Uterus (tissue), 4 donors: ENCODE measurements around the gene SCN1B. TPM values are rescaled to one million over a fixed set of nuclear protein-coding genes. Genes with fewer than 3 reads are reported as not detected.

Source experiments
- DNase-seq, 2 donors: peaks; one replicate each; pipeline ENCODE4 v3.0.0-alpha.2; 2019 to 2020
- H3K27ac ChIP-seq, 2 donors: fragments of 200-600 bp; sonication (generic); 1 replicate in 1 of 2; 2 replicates in 1 of 2; pipeline ENCODE4 v1.5.1; 2016 to 2018
- H3K27me3 ChIP-seq, 2 donors: fragments of 200-600 bp; sonication (generic); one replicate each; pipeline ENCODE4 v1.5.1; 2018 to 2019; ENCODE audit warnings: control low read depth in 1 of 2
- H3K36me3 ChIP-seq, 2 donors: fragments of 200-600 bp; sonication (generic); one replicate each; pipeline ENCODE4 v1.5.1; 2019; ENCODE audit warnings: control low read depth in 1 of 2
- H3K4me1 ChIP-seq, 2 donors: fragments of 200-600 bp; sonication (generic); one replicate each; pipeline ENCODE4 v1.5.1; 2018 to 2019; ENCODE audit warnings: control low read depth in 1 of 2
- H3K4me3 ChIP-seq, 2 donors: fragments of 200-600 bp; sonication (generic); 1 replicate in 1 of 2; 2 replicates in 1 of 2; pipeline ENCODE4 v1.5.1; 2018 to 2019; ENCODE audit warnings: mild to moderate bottlenecking in 1 of 2
- H3K9me3 ChIP-seq, 2 donors: fragments of 200-600 bp; sonication (generic); one replicate each; pipeline ENCODE4 v1.5.1; 2019; ENCODE audit warnings: control low read depth in 1 of 2
- CTCF ChIP-seq, 4 experiments: fragments of 200-600 bp in 2 of 4; fragments of 450-650 bp in 2 of 4; sonication (generic) in 2 of 4; IDR thresholded peaks; one replicate each; pipeline ENCODE4 v1.5.1; 2016 to 2019; ENCODE audit warnings: antibody characterized with exemption in 4 of 4, mild to moderate bottlenecking in 2 of 4, moderate library complexity in 1 of 4
- POLR2A ChIP-seq, 2 donors: fragments of 450-650 bp; IDR thresholded peaks; one replicate each; pipeline ENCODE4 v1.6.1; 2016; ENCODE audit warnings: antibody characterized with exemption in 2 of 2, mild to moderate bottlenecking in 1 of 2, moderate library complexity in 1 of 2
- intact Hi-C: fragments of 100-400 bp; cut with DNase I; formaldehyde crosslinking; loops from one replicate; pipeline ENCODE4 v1.15.1; 2023; ENCODE audit warnings: low total_unique reads
- total RNA-seq, 4 donors: library from RNA; depleted of rRNA in 3 of 4; stranded (reverse); fragments of >200 nt in 3 of 4; gene quantifications; one replicate each; pipeline versions ENCODE4 v1.1.0 to v1.2.4, GENCODE V29; 2014 to 2023
- donor health status: DM: yes; HTN: yes; CAD: no.

SCN1B gene
- total RNA-seq, 4 donors from 2014 or later: 0.26 to 15.2 (median 0.78) TPM

GRCh38 chr19:35059006-35059798 is 28.9 kb downstream of the SCN1B start:
- H3K4me3 ChIP-seq: no peak overlapping the region
- TF ChIP-seq CTCF (IDR thresholded peaks at IDR 0.05) (no peak), POLR2A (IDR thresholded peaks at IDR 0.05) (no peak)
- no peaks in the 10 kb centered on the region for H3K36me3 ChIP-seq
- no peak for DNase-seq
- H3K9me3 ChIP-seq: no peaks in the 10 kb centered on the region
- intact Hi-C loops: no loop called here
- no peaks in the 10 kb centered on the region for H3K4me1 ChIP-seq
- H3K27ac ChIP-seq: no peak overlapping the region
- no peaks in the 10 kb centered on the region for H3K27me3 ChIP-seq

- intact Hi-C loops: no loop called here
- Histone ChIP-seq H3K4me1 (no peaks in the 10 kb centered on the region), H3K36me3 (no peaks in the 10 kb centered on the region), H3K27me3 (no peaks in the 10 kb centered on the region), H3K4me3 (no peak overlapping the region), H3K9me3 (no peaks in the 10 kb centered on the region), H3K27ac (no peak overlapping the region)
- TF ChIP-seq CTCF (IDR thresholded peaks at IDR 0.05) (no peak), POLR2A (IDR thresholded peaks at IDR 0.05) (no peak)
- DNase-seq: no peak
Measured at GRCh38 chr19:35059799-35060091, 29.5 kb downstream of the SCN1B start.

GRCh38 chr19:35060160-35060855 is 30.0 kb downstream of the SCN1B start:
- Histone ChIP-seq H3K36me3 (no peaks in the 10 kb centered on the region), H3K4me3 (no peak overlapping the region), H3K4me1 (no peaks in the 10 kb centered on the region), H3K27ac (no peak overlapping the region), H3K9me3 (no peaks in the 10 kb centered on the region), H3K27me3 (no peaks in the 10 kb centered on the region)
- intact Hi-C loops: no loop called here
- TF ChIP-seq CTCF (IDR thresholded peaks at IDR 0.05) (no peak), POLR2A (IDR thresholded peaks at IDR 0.05) (no peak)
- no peak for DNase-seq

- H3K36me3 ChIP-seq: no peaks in the 10 kb centered on the region
- no peak for TF ChIP-seq CTCF (IDR thresholded peaks at IDR 0.05)
- TF ChIP-seq POLR2A (IDR thresholded peaks at IDR 0.05): no peak
- no peaks in the 10 kb centered on the region for H3K27me3 ChIP-seq
- no peaks in the 10 kb centered on the region for H3K9me3 ChIP-seq
- no peaks in the 10 kb centered on the region for H3K4me1 ChIP-seq
- no peak overlapping the region for H3K4me3 ChIP-seq
- no peak for DNase-seq
- intact Hi-C loops: no loop called here
- no peak overlapping the region for H3K27ac ChIP-seq
Measured at GRCh38 chr19:35061583-35062373, 31.5 kb downstream of the SCN1B start.

- Histone ChIP-seq H3K36me3 (no peaks in the 10 kb centered on the region), H3K27me3 (no peaks in the 10 kb centered on the region), H3K4me3 (no peak overlapping the region), H3K9me3 (no peaks in the 10 kb centered on the region), H3K27ac (no peak overlapping the region), H3K4me1 (no peaks in the 10 kb centered on the region)
- DNase-seq: no peak
- TF ChIP-seq CTCF (IDR thresholded peaks at IDR 0.05): no peak
- no peak for TF ChIP-seq POLR2A (IDR thresholded peaks at IDR 0.05)
- intact Hi-C loops: no loop called here
Measured at GRCh38 chr19:35062942-35063341, 32.7 kb downstream of the SCN1B start.
